Endodermal cell (in vitro differentiated cells): ENCODE measurements around the gene NXT1. TPM values are rescaled to one million over a fixed set of nuclear protein-coding genes. Genes with fewer than 3 reads are reported as not detected.

Experiments
- DNase-seq: peaks from one replicate; pipeline ENCODE4 v3.0.0-alpha.2; 2017
- H3K27ac ChIP-seq: 2 replicates; pipeline ENCODE4 v1.5.1; 2013; ENCODE audit warnings: mild to moderate bottlenecking, low read depth, low read length, moderate library complexity
- H3K27me3 ChIP-seq: 2 replicates; pipeline ENCODE4 v1.6.1; 2013; ENCODE audit warnings: mild to moderate bottlenecking, low read length, moderate library complexity; ENCODE audit not compliant: insufficient read depth, control insufficient read depth, poor library complexity, severe bottlenecking
- H3K36me3 ChIP-seq: 2 replicates; pipeline ENCODE4 v1.7.0; 2013; ENCODE audit warnings: mild to moderate bottlenecking, low read length, moderate library complexity; ENCODE audit not compliant: control insufficient read depth, insufficient read depth
- H3K4me1 ChIP-seq: one replicate; pipeline ENCODE4 v1.7.0; 2013; ENCODE audit warnings: low read length; ENCODE audit not compliant: control insufficient read depth, insufficient read depth
- H3K4me3 ChIP-seq: 2 replicates; pipeline ENCODE4 v1.5.1; 2013; ENCODE audit warnings: mild to moderate bottlenecking, low read length, moderate library complexity
- H3K9ac ChIP-seq: 2 replicates; pipeline ENCODE4 v1.6.1; 2013; ENCODE audit warnings: mild to moderate bottlenecking, low read length, moderate library complexity; ENCODE audit not compliant: poor library complexity, severe bottlenecking; ENCODE audit errors: extremely low read depth
- H3K9me3 ChIP-seq: 2 replicates; pipeline ENCODE4 v1.6.1; 2013; ENCODE audit warnings: mild to moderate bottlenecking, low read length, moderate library complexity; ENCODE audit not compliant: control insufficient read depth
- H3K27ac Mint-ChIP-seq: 2 replicates; pipeline ENCODE4 v1.8.0; 2020; ENCODE audit warnings: mixed read lengths
- H3K27me3 Mint-ChIP-seq: 2 replicates; pipeline ENCODE4 v1.8.0; 2021; ENCODE audit warnings: mild to moderate bottlenecking, mixed read lengths; ENCODE audit not compliant: insufficient read depth
- H3K36me3 Mint-ChIP-seq: 2 replicates; pipeline ENCODE4 v1.8.0; 2020; ENCODE audit warnings: low read depth, mixed read lengths
- H3K4me1 Mint-ChIP-seq: 2 replicates; pipeline ENCODE4 v1.8.0; 2020; ENCODE audit warnings: mixed read lengths
- H3K4me3 Mint-ChIP-seq: 2 replicates; pipeline ENCODE4 v1.8.0; 2020; ENCODE audit warnings: mild to moderate bottlenecking, moderate library complexity, mixed read lengths
- H3K9me3 Mint-ChIP-seq: 2 replicates; pipeline ENCODE4 v1.8.0; 2020; ENCODE audit warnings: mild to moderate bottlenecking, mixed read lengths
- CTCF ChIP-seq: fragments of 200-600 bp; sonication (generic); conservative IDR thresholded peaks from 2 replicates; pipeline ENCODE4 v1.5.0; 2021; ENCODE audit warnings: antibody characterized with exemption, mild to moderate bottlenecking
- WGBS, 2 experiments: methylation state at CpG; one replicate each; pipeline versions ENCODE4 v1.1.5 to v1.1.7; 2013; ENCODE audit warnings: missing lambda C conversion rate in 2 of 2, mixed read lengths in 1 of 2; ENCODE audit not compliant: insufficient coverage in 1 of 2, insufficient read length in 1 of 2; 5-methylcytosine and 5-hydroxymethylcytosine counted together
- total RNA-seq, 2 donors: library from RNA; stranded (reverse); fragmentation: NEBNext Ultra II Directional in 1 of 2; extraction: Animal tissue kit (Norgen Biotek cat#: 25700) in 1 of 2; gene quantifications; 2 replicates in 1 of 2; 3 replicates in 1 of 2; pipeline ENCODE4 v1.2.1, GENCODE V29; 2021

The NXT1 gene
- total RNA-seq, 2 donors from 2014 or later, result 16.8 to 19.5 TPM

- peaks cover 2% of the 10 kb centered on the region for H3K4me1 Mint-ChIP-seq
- WGBS, 2 experiments, result 90% methylated on average over 4 to 6 of the region's 6 CpGs
- no peaks in the 10 kb centered on the region for H3K27me3 Mint-ChIP-seq
Measured at GRCh38 chr20:23396950-23397627, 46.5 kb downstream of the NXT1 start.

GRCh38 chr20:23397961-23398360 lies 47.4 kb downstream of the NXT1 start:
- DNase-seq, result no peak
- no peaks in the 10 kb centered on the region for H3K4me1 Mint-ChIP-seq
- H3K4me3 ChIP-seq, result no peak overlapping the region
- peak overlapping the region; percentile 33 for H3K27ac Mint-ChIP-seq
- peaks cover 50% of the 10 kb centered on the region for H3K36me3 Mint-ChIP-seq
- H3K27me3 Mint-ChIP-seq, result no peaks in the 10 kb centered on the region
- H3K9me3 ChIP-seq, result no peaks in the 10 kb centered on the region
- no peak overlapping the region for H3K4me3 Mint-ChIP-seq
- H3K27me3 ChIP-seq, result no peaks in the 10 kb centered on the region
- H3K9me3 Mint-ChIP-seq, result no peaks in the 10 kb centered on the region
- no peaks in the 10 kb centered on the region for H3K4me1 ChIP-seq
- 88 to 100% methylated on average over 1 to 2 of the region's 2 CpGs for WGBS, 2 experiments
- H3K27ac ChIP-seq, result no peak overlapping the region
- no peak overlapping the region for H3K9ac ChIP-seq
- peaks cover 62% of the 10 kb centered on the region for H3K36me3 ChIP-seq
- no peak for TF ChIP-seq CTCF

More at GRCh38 chr20:23396950-23397627, 46.5 kb downstream of the NXT1 start:
- DNase-seq, result no peak
- Mint-ChIP-seq H3K9me3 (no peaks in the 10 kb centered on the region), H3K4me3 (no peak overlapping the region), H3K27ac (no peak overlapping the region), H3K36me3 (peaks cover 47% of the 10 kb centered on the region)
- H3K36me3 ChIP-seq, result peaks cover 59% of the 10 kb centered on the region
- H3K4me3 ChIP-seq, result no peak overlapping the region
- H3K4me1 ChIP-seq, result no peaks in the 10 kb centered on the region
- H3K9ac ChIP-seq, result no peak overlapping the region
- no peak overlapping the region for H3K27ac ChIP-seq
- H3K9me3 ChIP-seq, result no peaks in the 10 kb centered on the region
- H3K27me3 ChIP-seq, result no peaks in the 10 kb centered on the region
- TF ChIP-seq CTCF, result no peak

GRCh38 chr20:23399568-23400241 lies 49.1 kb downstream of the NXT1 start:
- Mint-ChIP-seq H3K27me3 (no peaks in the 10 kb centered on the region), H3K4me3 (no peak overlapping the region), H3K4me1 (no peaks in the 10 kb centered on the region), H3K9me3 (no peaks in the 10 kb centered on the region), H3K27ac (no peak overlapping the region), H3K36me3 (peaks cover 33% of the 10 kb centered on the region)
- DNase-seq, result no peak
- peak; percentile 44 for TF ChIP-seq CTCF
- Histone ChIP-seq H3K27me3 (no peaks in the 10 kb centered on the region), H3K9me3 (no peaks in the 10 kb centered on the region), H3K4me3 (no peak overlapping the region), H3K27ac (no peak overlapping the region), H3K9ac (no peak overlapping the region), H3K36me3 (peaks cover 46% of the 10 kb centered on the region), H3K4me1 (no peaks in the 10 kb centered on the region)
- WGBS, 2 experiments, result 89 to 92% methylated on average over 6 of the region's 6 CpGs
